ENCODE data around the gene ARHGEF28. TPM values are rescaled to one million over a fixed set of nuclear protein-coding genes. Genes with fewer than 3 reads are reported as not detected.

ARHGEF28 gene
- total and polyA plus RNA-seq, 2 of the 4 experiments (the other 2 are of a cell fraction): 3.6 to 16.0 TPM

- WGBS, 2 experiments (ENCODE audit: extremely low coverage in 2 of 2, insufficient read length in 1 of 2): no CpG with 5 or more reads among the region's 3 CpGs
These were observed 205.1 kb downstream of the ARHGEF28 start for GRCh38 chr5:73831066-73831465.

More at GRCh38 chr5:73831066-73831465, 205.1 kb downstream of the ARHGEF28 start:
- in situ Hi-C loops (cut with MboI; ENCODE audit: low sequenced_read_pairs) (no loop called here), dilution Hi-C loops (cut with HindIII; ENCODE audit: low sequenced_read_pairs, unreplicated experiment) (no loop called here), intact Hi-C loops (cut with micrococcal nuclease) (no loop called here)
- peaks cover 8% of the 10 kb centered on the region for H3K4me1 ChIP-seq (ENCODE audit: control insufficient read depth, insufficient read depth, low read length)
- H2BK15ac ChIP-seq (ENCODE audit: low read depth, low read length): no peak overlapping the region
- H3K9ac ChIP-seq (ENCODE audit: low read depth, low read length): no peak overlapping the region
- peaks cover 4% of the 10 kb centered on the region in 2 experiments; a peak in 3 of 4 replicates for H3K79me1 ChIP-seq (ENCODE audit: low read depth in 1 of 2, low read length in 2 of 2)
- no peak overlapping the region for H2AFZ ChIP-seq (replicated peaks; ENCODE audit: low read length, poor library complexity)
- TF ChIP-seq BHLHE40 (IDR thresholded peaks at IDR 0.05; ENCODE audit: low read depth, low read length): no peak
- no peak for TF ChIP-seq CTCF (conservative IDR thresholded peaks at IDR 0.05; ENCODE audit: low read depth, low read length)
- no peak for TF ChIP-seq CEBPB (IDR thresholded peaks at IDR 0.05; ENCODE audit: low read depth, low read length)
- no peak for TF ChIP-seq RAD21 (IDR thresholded peaks at IDR 0.05; ENCODE audit: low read length)
- TF ChIP-seq MXI1 (IDR thresholded peaks at IDR 0.05; ENCODE audit: borderline replicate concordance, low read depth, low read length): no peak
- no peak overlapping the region for H3K14ac ChIP-seq (replicated peaks; ENCODE audit: low read depth, low read length)
- no peak overlapping the region for H3K4me2 ChIP-seq (ENCODE audit: low read depth, low read length)
- H3K27ac ChIP-seq (ENCODE audit: insufficient read depth, low read length): no peak overlapping the region
- H3K27me3 ChIP-seq (ENCODE audit: control insufficient read depth, insufficient read depth, low read length): no peaks in the 10 kb centered on the region
- no peak overlapping the region for H3K4ac ChIP-seq (ENCODE audit: low read depth, low read length)
- H2AK9ac ChIP-seq (replicated peaks; ENCODE audit: low read depth, low read length, poor library complexity): no peak overlapping the region
- H3K9me3 ChIP-seq (ENCODE audit: control insufficient read depth, insufficient read depth, low read length): no peaks in the 10 kb centered on the region
- peak overlapping the region; percentile 29; the same call in 1 of the 2 replicates for H4K5ac ChIP-seq (ENCODE audit: low read depth, low read length)
- no peak overlapping the region for H3K18ac ChIP-seq (ENCODE audit: low read depth, low read length)
- peaks cover 6% of the 10 kb centered on the region for H3K9me1 ChIP-seq (ENCODE audit: insufficient read depth, low read length)
- no peak overlapping the region for H2BK20ac ChIP-seq (ENCODE audit: low read depth, low read length)
- no peak for ATAC-seq (ENCODE audit: low read depth)
- H2AK5ac ChIP-seq (ENCODE audit: low read depth, low read length): no peak overlapping the region; the same call in 1 of the 2 replicates
- H4K91ac ChIP-seq (ENCODE audit: insufficient read depth, low read depth, low read length): no peak overlapping the region
- no peak overlapping the region for H3K56ac ChIP-seq (ENCODE audit: extremely low read depth, insufficient read depth, low read length)
- no peak overlapping the region for H2BK5ac ChIP-seq (ENCODE audit: low read depth, low read length, poor library complexity, severe bottlenecking)
- ChIA-PET CTCF (no interaction called here), POLR2A (ENCODE audit: unreplicated experiment) (interaction anchor here (0.7 kb wide), 1 partner anchor 276 kb away, joined by 4 read pairs; no protein-coding TSS in a partner anchor)
- no peak overlapping the region for H4K8ac ChIP-seq (ENCODE audit: low read depth in 2 of 2, low read length in 2 of 2)
- no peak overlapping the region for H2BK120ac ChIP-seq (ENCODE audit: low read depth, low read length)
- no peak for DNase-seq
- no peak overlapping the region for H3K4me3 ChIP-seq (ENCODE audit: insufficient read depth, low read depth, low read length)
- no peak overlapping the region for H3K23ac ChIP-seq (ENCODE audit: low read depth, low read length)
- BruUV-seq (replicated peaks): no TSS peak
- peaks cover 1% of the 10 kb centered on the region for H3K36me3 ChIP-seq (ENCODE audit: control insufficient read depth, insufficient read depth, low read length)
- no peaks in the 10 kb centered on the region for H4K20me1 ChIP-seq (ENCODE audit: insufficient read depth, low read length)
